Fibroblast of lung (primary cell): Measurements from ENCODE around the gene PUS10.

Experiments used
- CTCF ChIP-seq, 2 donors: IDR thresholded peaks in 1 of 2; conservative IDR thresholded peaks in 1 of 2; 1 replicate in 1 of 2; 2 replicates in 1 of 2; pipeline ENCODE4 v1.5.1; 2011 to 2012; ENCODE audit warnings: low read length in 2 of 2, control low read depth in 1 of 2, inconsistent platforms in 1 of 2, low read depth in 1 of 2, mild to moderate bottlenecking in 1 of 2
- EZH2 ChIP-seq: IDR thresholded peaks from 2 replicates; pipeline ENCODE4 v1.5.1; 2012; ENCODE audit warnings: low read length, control low read depth, mild to moderate bottlenecking; ENCODE audit errors: missing control alignments

GRCh38 chr2:61065714-61066709, 48.0 kb upstream of the PUS10 start, which contains the start of gene SANBR:
- no peak for TF ChIP-seq CTCF (conservative IDR thresholded peaks at IDR 0.05 in 1 of 2, IDR thresholded peaks at IDR 0.05 in 1 of 2; ENCODE audit: low read depth in 1 of 2, low read length in 2 of 2)
- no peak for TF ChIP-seq EZH2
